B cell (primary cell): ENCODE data around the gene EHD2.

Experiments used
- EZH2 ChIP-seq: IDR thresholded peaks from 2 replicates; pipeline ENCODE4 v1.6.1; 2012; ENCODE audit warnings: borderline replicate concordance, low read depth, mild to moderate bottlenecking, moderate library complexity, low read length; ENCODE audit not compliant: insufficient read depth, poor library complexity, severe bottlenecking
- TF ChIP-seq, protein P1 (sequence below): fragments of 200-600 bp; IDR thresholded peaks from one replicate; pipeline ENCODE4 v1.8.0; 2022; ENCODE audit warnings: antibody characterized with exemption, mild to moderate bottlenecking

DNA sequence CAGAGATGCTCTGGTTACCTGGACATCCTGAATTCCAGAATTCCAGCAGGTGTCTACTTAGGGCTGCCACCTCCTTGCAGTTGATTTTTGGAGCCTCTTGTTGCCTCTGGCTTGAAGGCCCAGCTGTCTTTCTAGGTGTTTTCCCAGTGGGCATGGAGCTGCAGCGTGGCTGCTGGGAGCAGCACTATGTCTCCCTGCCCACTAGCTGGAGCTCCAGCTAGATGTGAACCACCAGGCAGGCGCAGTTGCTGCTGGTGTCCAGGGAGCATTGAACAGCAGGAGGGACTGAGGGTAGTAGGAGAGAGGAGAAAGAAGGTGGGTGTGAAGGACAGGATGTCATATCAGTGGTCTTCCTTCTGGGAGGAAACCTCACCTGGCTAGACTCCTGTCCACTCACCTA lies 55.4 kb downstream of the EHD2 start:
- TF ChIP-seq, protein P1, sequence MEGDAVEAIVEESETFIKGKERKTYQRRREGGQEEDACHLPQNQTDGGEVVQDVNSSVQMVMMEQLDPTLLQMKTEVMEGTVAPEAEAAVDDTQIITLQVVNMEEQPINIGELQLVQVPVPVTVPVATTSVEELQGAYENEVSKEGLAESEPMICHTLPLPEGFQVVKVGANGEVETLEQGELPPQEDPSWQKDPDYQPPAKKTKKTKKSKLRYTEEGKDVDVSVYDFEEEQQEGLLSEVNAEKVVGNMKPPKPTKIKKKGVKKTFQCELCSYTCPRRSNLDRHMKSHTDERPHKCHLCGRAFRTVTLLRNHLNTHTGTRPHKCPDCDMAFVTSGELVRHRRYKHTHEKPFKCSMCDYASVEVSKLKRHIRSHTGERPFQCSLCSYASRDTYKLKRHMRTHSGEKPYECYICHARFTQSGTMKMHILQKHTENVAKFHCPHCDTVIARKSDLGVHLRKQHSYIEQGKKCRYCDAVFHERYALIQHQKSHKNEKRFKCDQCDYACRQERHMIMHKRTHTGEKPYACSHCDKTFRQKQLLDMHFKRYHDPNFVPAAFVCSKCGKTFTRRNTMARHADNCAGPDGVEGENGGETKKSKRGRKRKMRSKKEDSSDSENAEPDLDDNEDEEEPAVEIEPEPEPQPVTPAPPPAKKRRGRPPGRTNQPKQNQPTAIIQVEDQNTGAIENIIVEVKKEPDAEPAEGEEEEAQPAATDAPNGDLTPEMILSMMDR = no peak
- TF ChIP-seq EZH2 = no peak
